Adrenal gland (tissue), 12 donors: Measurements from ENCODE around the gene IMMP2L. TPM values are rescaled to one million over a fixed set of nuclear protein-coding genes. Genes with fewer than 3 reads are reported as not detected.

Source experiments
- DNase-seq, 7 donors: peaks; one replicate each; pipeline ENCODE4 v3.0.0-alpha.2; 2019 to 2020
- H3K27ac ChIP-seq, 5 donors: fragments of 200-600 bp; sonication (generic) in 4 of 5; 1 replicate in 3 of 5; 2 replicates in 2 of 5; pipeline versions ENCODE4 v1.5.1 to v1.8.0; 2016 to 2020; ENCODE audit warnings: mild to moderate bottlenecking in 1 of 5
- H3K27me3 ChIP-seq: fragments of 200-600 bp; 2 replicates; pipeline ENCODE4 v1.8.0; 2021
- H3K36me3 ChIP-seq, 2 donors: fragments of 200-600 bp; replicated peaks in 1 of 2; 1 replicate in 1 of 2; 2 replicates in 1 of 2; pipeline versions ENCODE4 v1.5.1 to v1.8.0; 2018 to 2022
- H3K4me1 ChIP-seq, 2 donors: fragments of 200-600 bp; replicated peaks in 1 of 2; 1 replicate in 1 of 2; 2 replicates in 1 of 2; pipeline versions ENCODE4 v1.5.1 to v1.8.0; 2018 to 2021
- H3K4me3 ChIP-seq, 4 donors: fragments of 200-600 bp; sonication (generic) in 3 of 4; one replicate each; pipeline ENCODE4 v1.5.1; 2016 to 2018
- H3K9me3 ChIP-seq, 3 donors: fragments of 200-600 bp; sonication (generic) in 1 of 3; replicated peaks in 1 of 3; 1 replicate in 2 of 3; 2 replicates in 1 of 3; pipeline versions ENCODE4 v1.5.1 to v1.8.0; 2016 to 2021
- CTCF ChIP-seq, 6 experiments: fragments of 450-650 bp in 4 of 6; fragments of 200-600 bp in 2 of 6; sonication (generic) in 1 of 6; IDR thresholded peaks; 1 replicate in 5 of 6; 2 replicates in 1 of 6; pipeline versions ENCODE4 v1.5.1 to v1.8.0; 2016 to 2021; ENCODE audit warnings: antibody characterized with exemption in 6 of 6, mild to moderate bottlenecking in 2 of 6, moderate library complexity in 1 of 6
- POLR2A ChIP-seq, 2 donors: fragments of 450-650 bp; IDR thresholded peaks; one replicate each; pipeline ENCODE4 v1.6.1; 2017; ENCODE audit warnings: antibody characterized with exemption in 2 of 2, mild to moderate bottlenecking in 2 of 2, moderate library complexity in 1 of 2
- WGBS, 4 donors: extraction: QIAGEN DNeasy Blood & Tissue Kit in 2 of 4; methylation state at CpG; one replicate each; pipeline versions ENCODE4 v1.1.5 to v1.1.7; 2013 to 2017; 5-methylcytosine and 5-hydroxymethylcytosine counted together
- intact Hi-C, 2 donors: fragments of 100-400 bp; cut with DNase I; formaldehyde crosslinking; loops; one replicate each; pipeline versions ENCODE4 v1.14.1 to v1.15.0; 2022 to 2023
- polyA plus RNA-seq, 3 donors: library from polyadenylated mRNA; stranded (reverse); fragments of 200-250 nt in 2 of 3; fragments of 350-450 nt in 1 of 3; fragmentation: Illumina TruSeq in 1 of 3; extraction: RNeasy Lipid Tissue Mini Kit (QIAGEN cat#74804) in 1 of 3; gene quantifications; one replicate each; pipeline ENCODE4 v1.2.3, GENCODE V29; 2013 to 2014
- total RNA-seq, 9 donors: library from RNA; depleted of rRNA in 4 of 9; stranded (reverse); fragments of >200 nt in 4 of 9; fragments of 120-200 nt in 1 of 9; fragmentation: NEBNext Ultra II Directional in 1 of 9; extraction: Animal tissue kit (Norgen Biotek cat#: 25700) in 1 of 9; gene quantifications; one replicate each; pipeline versions ENCODE4 v1.1.0 to v1.2.4, GENCODE V29; 2013 to 2023
- donor health status: healthy with polysubstance abuse.
- donor health status: Bipolar disorder and iron deficiency.
- donor health status: DM: yes; HTN: yes; CAD: no.
- donor health status: DM: no; HTN: no; CAD: no.
- donor health status: DM: no; HTN: no; CAD: no.
- donor health status: DM: yes; HTN: yes; CAD: no.

Gene IMMP2L
- total and polyA plus RNA-seq, 12 donors, result 13.4 to 34.1 (median 25.3) TPM

- peak overlapping the region in 3 of 5 donors; percentile 18 to 49 (median 49) for H3K27ac ChIP-seq
- no peaks in the 10 kb centered on the region for H3K27me3 ChIP-seq
- H3K9me3 ChIP-seq, result no peaks in the 10 kb centered on the region
- H3K4me3 ChIP-seq, result peak overlapping the region in 1 of 4 donors; percentile 41
- 33 to 41% (median 39%) methylated on average over 1 of the region's 1 CpG for WGBS, 4 donors
- intact Hi-C loops, result no loop called here
- peaks cover 24 to 67% of the 10 kb centered on the region in 2 donors for H3K4me1 ChIP-seq
- H3K36me3 ChIP-seq, result no peaks in the 10 kb centered on the region
- TF ChIP-seq CTCF (IDR thresholded peaks at IDR 0.05) (no peak), POLR2A (IDR thresholded peaks at IDR 0.05) (no peak)
- DNase-seq, result peak; percentile 32 to 69 (median 44)
These were observed 454.3 kb downstream of the IMMP2L start for GRCh38 chr7:111108000-111108399.

GRCh38 chr7:111107579-111107978, 454.7 kb downstream of the IMMP2L start:
- TF ChIP-seq CTCF (IDR thresholded peaks at IDR 0.05) (no peak), POLR2A (IDR thresholded peaks at IDR 0.05) (no peak)
- Histone ChIP-seq H3K9me3 (no peaks in the 10 kb centered on the region), H3K4me1 (peaks cover 24 to 63% of the 10 kb centered on the region in 2 donors), H3K36me3 (no peaks in the 10 kb centered on the region), H3K4me3 (peak overlapping the region in 1 of 4 donors; percentile 41), H3K27me3 (no peaks in the 10 kb centered on the region), H3K27ac (peak overlapping the region; percentile 41 to 73 (median 70))
- intact Hi-C loops, result no loop called here
- DNase-seq, result no peak
- WGBS, 4 donors, result 14 to 32% (median 26%) methylated on average over 1 of the region's 1 CpG

GRCh38 chr7:111105269-111105668, 457.0 kb downstream of the IMMP2L start:
- DNase-seq, result no peak
- intact Hi-C loops, result no loop called here

GRCh38 chr7:111104710-111105109, 457.6 kb downstream of the IMMP2L start:
- no peak for DNase-seq
- H3K27ac ChIP-seq, result peak overlapping the region in 2 of 5 donors; percentile 8 to 27
- H3K4me3 ChIP-seq, result no peak overlapping the region
- peaks cover 24 to 63% of the 10 kb centered on the region in 2 donors for H3K4me1 ChIP-seq
- H3K27me3 ChIP-seq, result no peaks in the 10 kb centered on the region
- no peaks in the 10 kb centered on the region for H3K36me3 ChIP-seq
- no peak for TF ChIP-seq POLR2A (IDR thresholded peaks at IDR 0.05)
- TF ChIP-seq CTCF (IDR thresholded peaks at IDR 0.05), result no peak
- intact Hi-C loops, result no loop called here
- no peaks in the 10 kb centered on the region for H3K9me3 ChIP-seq
- 87 to 89% (median 88%) methylated on average over 3 of the region's 3 CpGs for WGBS, 4 donors

More at GRCh38 chr7:111105269-111105668, 457.0 kb downstream of the IMMP2L start:
- peak overlapping the region in 2 of 5 donors; percentile 13 to 27 for H3K27ac ChIP-seq
- H3K27me3 ChIP-seq, result no peaks in the 10 kb centered on the region
- H3K9me3 ChIP-seq, result no peaks in the 10 kb centered on the region
- TF ChIP-seq CTCF (IDR thresholded peaks at IDR 0.05) (no peak), POLR2A (IDR thresholded peaks at IDR 0.05) (no peak)
- no peak overlapping the region for H3K4me3 ChIP-seq
- peaks cover 24 to 63% of the 10 kb centered on the region in 2 donors for H3K4me1 ChIP-seq
- WGBS, 4 donors, result 87 to 93% (median 90%) methylated on average over 3 of the region's 3 CpGs
- H3K36me3 ChIP-seq, result no peaks in the 10 kb centered on the region
